ACC112 (cell line): ENCODE measurements around the gene STAT3.
A peak's percentile ranks its signal among the peaks of the same experiment; 100 is the strongest.

Source experiments
- H2AFZ ChIP-seq: fragments of 200-600 bp; sonication (generic); one replicate; pipeline ENCODE4 v1.6.0; 2017; ENCODE audit warnings: antibody characterized with exemption, low read length; ENCODE audit not compliant: unreplicated experiment
- H3K27ac ChIP-seq: fragments of 200-600 bp; sonication (generic); 2 replicates; pipeline ENCODE4 v1.5.1; 2014; ENCODE audit warnings: low read depth, mild to moderate bottlenecking, antibody characterized with exemption, low read length, moderate library complexity
- H3K27me3 ChIP-seq: fragments of 200-600 bp; sonication (generic); 2 replicates; pipeline ENCODE4 v1.6.1; 2014; ENCODE audit warnings: mild to moderate bottlenecking, antibody characterized with exemption, low read length, moderate library complexity, mixed read lengths; ENCODE audit not compliant: insufficient read depth
- H3K36me3 ChIP-seq: fragments of 200-600 bp; sonication (generic); 2 replicates; pipeline ENCODE4 v1.6.1; 2016; ENCODE audit warnings: mild to moderate bottlenecking, antibody characterized with exemption, low read length, moderate library complexity, mixed read lengths; ENCODE audit not compliant: insufficient read depth
- H3K4me1 ChIP-seq: fragments of 200-600 bp; sonication (generic); one replicate; pipeline ENCODE4 v1.6.1; 2016; ENCODE audit warnings: low read length, mixed read lengths; ENCODE audit not compliant: insufficient read depth, unreplicated experiment, control insufficient read depth
- H3K4me3 ChIP-seq: fragments of 200-600 bp; sonication (generic); 2 replicates; pipeline ENCODE4 v1.5.1; 2014; ENCODE audit warnings: mild to moderate bottlenecking, low read depth, low read length
- H3K79me2 ChIP-seq: fragments of 200-600 bp; sonication (generic); one replicate; pipeline ENCODE4 v1.6.0; 2016; ENCODE audit warnings: low read length; ENCODE audit not compliant: control insufficient read depth, unreplicated experiment, insufficient read depth

STAT3 gene

DNA sequence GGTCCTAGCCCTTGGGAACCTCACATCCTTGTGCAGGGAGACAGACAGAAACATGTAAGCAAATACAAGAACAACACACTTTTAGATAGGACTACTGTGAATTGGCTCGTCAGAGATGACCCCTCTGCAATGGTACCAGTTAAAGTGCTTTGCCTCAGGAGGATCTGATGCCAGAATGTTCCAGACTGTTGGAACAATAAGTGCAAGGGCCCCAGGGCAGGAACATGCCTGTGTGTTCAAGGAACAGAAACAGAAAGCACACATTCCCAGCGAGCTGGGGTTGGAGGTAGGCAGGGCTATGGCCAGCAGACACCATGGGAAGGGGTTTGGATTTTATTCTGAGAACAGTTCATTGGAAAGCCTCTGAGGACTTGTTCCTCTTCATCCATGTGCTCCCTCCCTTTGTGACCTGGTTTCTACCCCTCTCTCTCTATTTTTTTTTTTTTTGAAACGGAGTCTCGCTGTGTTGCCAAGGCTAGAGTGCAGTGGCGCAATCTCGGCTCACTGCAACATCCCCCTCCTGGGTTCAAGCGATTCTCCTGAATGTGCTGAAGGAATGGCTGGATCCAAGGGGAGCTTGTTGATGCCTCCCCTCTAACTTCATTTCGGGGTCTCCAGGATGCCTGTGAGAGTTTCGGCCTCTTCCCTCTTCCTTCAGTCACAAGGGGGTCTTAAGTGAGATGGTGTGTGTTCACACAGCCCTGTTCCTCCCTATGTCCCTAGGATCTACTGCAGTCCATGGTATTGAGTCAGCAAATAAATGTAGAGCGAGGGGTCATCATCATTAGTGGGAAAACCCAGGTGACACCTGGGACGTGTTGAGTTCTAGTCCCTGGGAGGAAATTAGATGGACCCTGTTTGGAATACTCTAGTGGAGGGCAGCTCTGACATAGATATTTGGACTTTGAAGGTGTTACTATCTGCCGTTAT is 93.5 kb downstream of the STAT3 start:
- Histone ChIP-seq H3K27ac (no peak overlapping the region), H2AFZ (no peak overlapping the region), H3K4me1 (no peaks in the 10 kb centered on the region), H3K79me2 (no peaks in the 10 kb centered on the region), H3K27me3 (no peaks in the 10 kb centered on the region), H3K4me3 (no peak overlapping the region), H3K36me3 (no peaks in the 10 kb centered on the region)

DNA sequence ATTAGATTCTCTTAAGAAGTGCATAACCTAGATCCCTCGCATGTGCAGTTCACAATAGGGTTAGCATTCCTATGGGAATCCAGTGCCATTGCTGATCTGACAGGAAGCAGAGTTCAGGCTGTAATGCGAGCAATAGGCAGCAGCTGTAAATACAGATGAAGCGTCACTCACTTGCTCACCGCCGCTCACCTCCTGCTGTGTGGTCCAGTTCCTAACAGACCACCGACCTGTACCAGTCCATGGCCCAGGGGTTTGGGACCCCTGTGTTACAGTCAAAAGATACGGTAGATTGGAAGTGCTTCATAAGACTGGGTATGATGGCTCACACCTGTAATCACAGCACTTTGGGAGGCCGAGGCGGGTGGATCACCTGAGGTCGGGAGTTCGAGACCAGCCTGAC is 97.1 kb downstream of the STAT3 start:
- Histone ChIP-seq H3K36me3 (no peaks in the 10 kb centered on the region), H2AFZ (no peak overlapping the region), H3K27ac (no peak overlapping the region), H3K4me1 (peaks cover 15% of the 10 kb centered on the region), H3K79me2 (no peaks in the 10 kb centered on the region), H3K27me3 (no peaks in the 10 kb centered on the region), H3K4me3 (no peak overlapping the region)

DNA sequence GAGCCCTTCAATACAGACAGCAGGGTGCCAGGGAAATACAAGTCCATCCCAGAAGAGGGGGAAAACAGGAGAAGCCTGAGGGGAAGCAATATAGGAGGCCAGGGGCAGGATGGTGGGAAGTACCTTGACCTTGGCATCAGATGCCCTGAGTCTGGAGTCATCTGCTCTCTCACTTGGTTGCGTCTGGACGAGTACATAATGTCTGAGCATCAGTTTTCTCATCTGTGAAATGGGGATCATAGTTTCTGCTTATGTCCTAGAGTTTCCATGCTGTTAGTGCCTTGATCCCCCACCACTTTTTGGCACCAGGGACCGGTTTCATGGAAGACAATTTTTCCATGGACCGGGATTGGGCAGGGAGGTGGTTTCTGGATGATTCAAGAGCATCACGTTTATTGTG is 97.7 kb downstream of the STAT3 start:
- Histone ChIP-seq H3K4me1 (peaks cover 15% of the 10 kb centered on the region), H3K27me3 (no peaks in the 10 kb centered on the region), H2AFZ (no peak overlapping the region), H3K4me3 (no peak overlapping the region), H3K79me2 (no peaks in the 10 kb centered on the region), H3K27ac (no peak overlapping the region), H3K36me3 (no peaks in the 10 kb centered on the region)

DNA sequence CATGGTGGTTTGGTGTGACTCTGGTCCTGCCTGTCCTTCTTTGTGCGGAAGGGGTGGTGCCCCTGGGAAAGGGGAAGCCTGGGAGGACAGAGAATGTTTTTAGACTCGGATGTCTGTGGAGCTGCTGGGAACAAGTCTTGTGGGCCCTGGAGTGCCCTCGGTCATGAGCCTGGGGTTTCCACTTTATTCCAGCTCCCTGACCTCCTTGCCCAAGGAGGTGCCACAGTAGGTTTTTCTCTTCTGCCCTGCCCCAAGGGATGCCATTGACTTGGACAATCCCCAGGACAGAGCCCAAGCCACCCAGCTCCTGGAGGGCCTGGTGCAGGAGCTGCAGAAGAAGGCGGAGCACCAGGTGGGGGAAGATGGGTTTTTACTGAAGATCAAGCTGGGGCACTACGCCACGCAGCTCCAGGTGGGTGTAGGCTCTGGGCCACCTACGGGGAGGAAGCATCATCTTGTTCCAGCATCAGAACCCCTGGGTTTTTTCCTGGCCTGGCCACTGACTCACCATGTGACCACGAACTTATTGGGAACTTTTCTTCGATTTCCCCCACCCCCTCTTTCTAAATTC is 98.5 kb downstream of the STAT3 start:
- Histone ChIP-seq H3K27me3 (no peaks in the 10 kb centered on the region), H3K27ac (no peak overlapping the region), H3K36me3 (no peaks in the 10 kb centered on the region), H2AFZ (no peak overlapping the region), H3K4me3 (no peak overlapping the region), H3K79me2 (no peaks in the 10 kb centered on the region), H3K4me1 (peaks cover 15% of the 10 kb centered on the region)

DNA sequence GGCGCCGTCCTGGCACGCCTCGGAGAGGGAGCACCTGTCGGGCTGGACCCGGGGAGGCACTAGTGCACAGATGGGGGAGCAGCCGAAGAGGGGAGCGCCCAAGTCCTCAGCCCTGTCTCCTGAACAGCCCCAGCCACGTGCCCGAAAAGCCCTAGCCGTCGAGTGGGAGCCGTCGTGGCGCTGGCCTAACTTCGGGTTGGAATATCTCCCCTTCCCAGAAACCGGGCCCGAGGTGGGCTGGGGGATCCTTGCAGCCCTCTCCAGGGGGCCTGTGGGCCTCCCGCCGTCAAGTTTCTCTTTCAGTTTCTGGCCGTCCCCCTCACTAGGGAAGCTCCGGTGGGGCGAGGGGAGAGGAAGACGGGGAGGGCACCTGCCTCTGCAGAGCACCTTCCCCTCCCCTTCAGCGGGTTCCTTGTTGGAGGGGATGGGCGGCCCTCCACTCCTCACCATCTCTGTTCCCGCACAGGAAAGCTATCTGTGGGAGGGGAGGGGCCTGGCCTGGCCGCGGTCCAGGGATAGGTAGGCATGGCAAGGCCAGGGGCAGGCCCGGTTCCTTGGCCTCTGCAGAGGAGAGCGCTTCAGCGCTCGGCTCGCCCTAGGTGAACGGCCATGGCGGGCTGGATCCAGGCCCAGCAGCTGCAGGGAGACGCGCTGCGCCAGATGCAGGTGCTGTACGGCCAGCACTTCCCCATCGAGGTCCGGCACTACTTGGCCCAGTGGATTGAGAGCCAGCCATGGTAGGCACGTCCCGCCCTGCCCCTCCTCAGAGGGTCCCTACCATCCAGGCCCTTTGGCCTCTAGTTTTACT is 99.2 kb downstream of the STAT3 start:
- Histone ChIP-seq H3K36me3 (no peaks in the 10 kb centered on the region), H3K4me1 (peaks cover 15% of the 10 kb centered on the region), H3K79me2 (no peaks in the 10 kb centered on the region), H3K27me3 (no peaks in the 10 kb centered on the region), H2AFZ (peak overlapping the region; percentile 59), H3K4me3 (peak overlapping the region; percentile 81), H3K27ac (no peak overlapping the region)

DNA sequence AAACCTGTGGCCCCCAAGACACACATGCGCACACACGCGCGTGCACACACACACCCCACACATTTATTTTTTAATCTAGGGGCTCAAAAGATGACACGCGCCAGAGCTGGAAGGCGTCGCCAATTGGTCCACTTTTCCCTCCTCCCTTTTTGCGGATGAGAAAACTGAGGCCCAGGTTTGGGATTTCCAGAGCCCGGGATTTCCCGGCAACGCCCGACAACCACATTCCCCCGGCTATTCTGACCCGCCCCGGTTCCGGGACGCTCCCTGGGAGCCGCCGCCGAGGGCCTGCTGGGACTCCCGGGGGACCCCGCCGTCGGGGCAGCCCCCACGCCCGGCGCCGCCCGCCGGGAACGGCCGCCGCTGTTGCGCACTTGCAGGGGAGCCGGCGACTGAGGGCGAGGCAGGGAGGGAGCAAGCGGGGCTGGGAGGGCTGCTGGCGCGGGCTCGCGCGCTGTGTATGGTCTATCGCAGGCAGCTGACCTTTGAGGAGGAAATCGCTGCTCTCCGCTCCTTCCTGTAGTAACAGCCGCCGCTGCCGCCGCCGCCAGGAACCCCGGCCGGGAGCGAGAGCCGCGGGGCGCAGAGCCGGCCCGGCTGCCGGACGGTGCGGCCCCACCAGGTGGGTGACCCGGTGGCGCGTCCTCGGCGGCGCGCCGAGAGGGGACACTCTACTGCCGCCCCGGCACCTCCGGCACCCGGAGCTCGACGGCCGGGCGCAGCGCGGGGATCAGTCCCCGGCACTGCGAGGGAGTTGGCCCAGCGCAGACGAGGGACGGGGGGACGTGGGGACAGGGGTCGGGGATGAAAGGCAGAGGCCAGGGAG is 100.1 kb downstream of the STAT3 start, which contains the start of gene STAT5A:
STAT5A (plus strand) TSS at position 522 of the 826 bp plus-strand sequence. CDS start 914 bp downstream, outside the sequence.
- Histone ChIP-seq H3K4me3 (peak within 1 kb of the TSS; percentile 81), H3K27me3 (no peaks in the 10 kb centered on the region), H3K79me2 (no peaks in the 10 kb centered on the region), H3K27ac (peak within 1 kb of the TSS; percentile 52; the same call in 1 of the 2 replicates), H3K36me3 (no peaks in the 10 kb centered on the region), H3K4me1 (peaks cover 15% of the 10 kb centered on the region), H2AFZ (peak within 1 kb of the TSS; percentile 88)

DNA sequence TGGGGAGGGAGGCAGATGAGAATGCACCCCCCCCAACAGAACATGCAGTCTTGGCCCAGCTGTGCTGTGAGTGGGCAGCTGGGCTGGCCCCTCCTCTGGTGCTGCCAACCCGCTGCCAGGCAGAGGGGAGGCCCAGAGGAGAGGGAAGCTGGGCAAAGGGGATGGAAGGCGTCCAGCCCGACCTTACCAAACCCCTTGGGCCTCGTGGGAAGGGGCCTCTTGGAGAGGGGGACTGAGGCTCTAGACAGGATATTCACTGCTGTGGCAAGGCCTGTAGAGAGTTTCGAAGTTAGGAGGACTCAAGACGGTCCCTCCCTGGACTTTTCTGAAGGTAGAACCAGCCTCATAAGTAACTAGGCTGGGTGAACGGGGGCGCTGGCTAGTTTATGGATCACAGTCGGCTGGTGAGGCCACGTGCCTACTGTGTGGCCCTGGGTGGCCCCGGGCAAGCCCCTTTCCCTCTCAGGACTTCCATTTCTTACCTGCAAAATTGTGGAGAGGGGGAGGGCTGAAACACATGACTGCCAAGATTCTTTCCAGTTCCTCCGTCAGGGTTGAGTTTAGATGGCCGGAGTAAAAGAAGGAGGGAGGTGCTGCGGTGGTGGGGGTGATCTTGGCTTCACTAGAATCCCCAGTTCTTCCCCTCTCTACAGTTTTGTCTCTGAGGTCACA is 100.8 kb downstream of the STAT3 start:
- Histone ChIP-seq H3K4me3 (peak overlapping the region; percentile 81), H3K27me3 (no peaks in the 10 kb centered on the region), H3K4me1 (peaks cover 15% of the 10 kb centered on the region), H3K27ac (peak overlapping the region; percentile 52; the same call in 1 of the 2 replicates), H3K79me2 (no peaks in the 10 kb centered on the region), H3K36me3 (no peaks in the 10 kb centered on the region), H2AFZ (peak overlapping the region; percentile 88)

DNA sequence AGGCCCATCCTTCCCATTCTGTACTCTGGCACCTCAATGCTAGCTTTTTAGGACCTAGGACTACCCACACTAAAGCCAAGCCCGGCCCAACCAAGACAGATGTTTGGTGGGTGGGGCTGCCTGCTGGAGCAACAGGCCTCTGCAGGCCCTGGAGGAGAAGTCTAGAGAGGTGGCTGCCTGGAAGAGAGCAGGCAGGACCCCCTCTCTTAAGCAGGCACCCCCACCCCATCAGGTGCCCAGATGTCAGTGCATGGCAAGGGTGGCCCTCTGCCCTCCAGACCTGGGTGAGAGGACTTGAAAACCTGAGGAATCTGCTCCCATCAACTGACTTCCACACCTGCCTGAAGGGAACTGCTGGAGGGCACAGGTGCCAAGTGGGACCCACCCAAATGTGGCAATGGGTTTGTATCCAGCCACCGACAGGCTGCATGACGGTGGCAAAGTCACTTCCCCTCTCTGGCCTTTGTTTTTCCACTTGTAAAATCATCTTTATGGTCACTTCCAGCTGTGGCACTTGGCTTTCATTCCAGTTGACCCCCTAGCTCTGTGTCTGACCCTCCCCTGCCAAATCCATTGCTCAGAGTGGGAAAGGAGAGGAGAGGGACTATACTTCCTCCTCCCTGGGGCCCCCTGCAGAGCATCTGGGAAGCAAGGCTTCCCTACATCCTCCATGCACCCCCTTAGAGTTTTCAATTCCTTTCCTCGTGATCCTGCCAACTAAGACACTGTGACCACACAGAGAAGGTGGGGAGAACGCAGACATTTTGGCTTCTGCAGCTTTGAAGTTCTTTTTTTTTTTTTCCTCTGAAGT is 101.6 kb downstream of the STAT3 start:
- Histone ChIP-seq H3K79me2 (no peaks in the 10 kb centered on the region), H3K27me3 (no peaks in the 10 kb centered on the region), H3K36me3 (no peaks in the 10 kb centered on the region), H3K4me1 (peaks cover 15% of the 10 kb centered on the region), H3K27ac (no peak overlapping the region), H3K4me3 (peak overlapping the region; percentile 81), H2AFZ (no peak overlapping the region)

DNA sequence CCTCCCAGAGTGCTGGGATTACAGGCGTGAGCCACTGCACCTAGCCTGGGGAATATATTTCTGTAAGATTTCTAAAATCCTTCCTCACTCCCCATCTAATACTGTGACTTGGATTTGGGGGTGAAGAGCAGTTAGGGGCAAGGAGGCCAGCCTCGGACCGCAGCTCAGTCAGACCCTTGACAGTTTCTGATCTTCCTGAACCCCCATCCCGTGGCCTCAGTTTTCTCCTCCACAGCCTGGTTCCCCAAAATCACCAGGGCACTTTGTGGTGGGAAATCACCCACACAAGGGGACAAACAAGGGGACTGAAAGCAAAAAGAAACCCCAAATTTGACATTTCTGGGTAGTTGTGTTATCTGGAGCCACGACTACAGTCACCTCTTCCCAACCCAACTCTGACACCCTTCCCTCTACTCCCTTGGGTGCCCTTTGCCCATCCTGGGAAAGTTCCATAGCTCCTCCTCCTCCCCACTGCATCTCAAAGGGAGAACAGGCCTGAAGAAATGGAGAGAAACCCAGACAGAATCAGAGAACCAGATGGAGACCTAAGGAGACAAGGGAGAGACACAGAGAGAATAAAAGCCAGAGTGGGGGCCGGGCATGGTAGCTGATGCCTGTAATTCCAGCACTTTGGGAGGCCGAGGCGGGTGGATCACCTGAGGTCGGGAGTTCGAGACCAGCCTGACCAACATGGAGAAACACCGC is 102.7 kb downstream of the STAT3 start:
- Histone ChIP-seq H3K4me1 (peaks cover 15% of the 10 kb centered on the region), H3K27me3 (no peaks in the 10 kb centered on the region), H2AFZ (no peak overlapping the region), H3K36me3 (no peaks in the 10 kb centered on the region), H3K79me2 (no peaks in the 10 kb centered on the region), H3K4me3 (no peak overlapping the region), H3K27ac (no peak overlapping the region)
